ENCODE results near the gene KIF5A. TPM values are rescaled to one million over a fixed set of nuclear protein-coding genes. Genes with fewer than 3 reads are reported as not detected.

Gene KIF5A
- total RNA-seq, 2 donors from 2014 or later: 2.3 to 4.5 TPM

DNA sequence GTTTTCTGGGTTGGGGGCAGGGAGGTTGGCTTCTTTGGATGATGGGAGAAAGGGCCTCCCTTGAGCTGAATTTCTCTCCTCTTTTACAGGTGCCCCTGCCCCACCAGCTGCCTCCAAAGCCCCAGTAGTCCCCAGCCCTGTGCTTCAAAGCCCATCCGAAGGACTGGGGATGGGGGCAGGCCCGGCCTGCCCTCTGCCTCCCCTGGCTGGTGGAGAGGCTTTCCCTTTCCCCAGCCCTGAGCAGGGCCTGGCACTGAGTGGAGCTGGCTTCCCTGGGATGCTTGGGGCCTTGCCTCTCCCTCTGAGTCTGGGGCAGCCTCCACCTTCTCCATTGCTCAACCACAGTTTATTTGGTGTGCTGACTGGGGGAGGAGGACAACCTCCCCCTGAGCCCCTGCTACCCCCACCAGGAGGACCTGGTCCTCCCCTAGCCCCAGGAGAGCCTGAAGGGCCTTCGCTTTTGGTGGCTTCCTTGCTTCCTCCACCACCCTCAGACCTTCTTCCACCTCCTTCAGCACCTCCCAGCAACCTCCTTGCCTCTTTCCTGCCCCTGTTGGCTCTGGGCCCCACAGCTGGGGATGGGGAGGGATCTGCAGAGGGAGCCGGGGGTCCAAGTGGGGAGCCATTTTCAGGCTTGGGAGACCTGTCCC is 23.2 kb upstream of the KIF5A start:
- Histone ChIP-seq H3K4me1 (ENCODE audit: control insufficient read depth, insufficient read depth, low read length) (peaks cover under 1% of the 10 kb centered on the region), H3K36me3 (ENCODE audit: control insufficient read depth, insufficient read depth, low read length) (peaks cover 73% of the 10 kb centered on the region), H3K27ac (ENCODE audit: low read depth, low read length) (no peak overlapping the region), H3K4me3 (ENCODE audit: low read length) (no peak overlapping the region), H3K27me3 (ENCODE audit: control insufficient read depth, insufficient read depth, low read length, poor library complexity, severe bottlenecking) (no peaks in the 10 kb centered on the region), H3K9ac (ENCODE audit: extremely low read depth, low read length, poor library complexity, severe bottlenecking) (no peak overlapping the region), H3K9me3 (ENCODE audit: control insufficient read depth, low read length) (no peaks in the 10 kb centered on the region)
- Mint-ChIP-seq H3K36me3 (ENCODE audit: low read depth) (peaks cover 41% of the 10 kb centered on the region), H3K4me1 (peaks cover 20% of the 10 kb centered on the region), H3K27ac (no peak overlapping the region), H3K4me3 (no peak overlapping the region), H3K27me3 (ENCODE audit: insufficient read depth) (no peaks in the 10 kb centered on the region), H3K9me3 (no peaks in the 10 kb centered on the region)
- TF ChIP-seq CTCF (conservative IDR thresholded peaks at IDR 0.05): no peak
- 70 to 94% methylated on average over 2 to 3 of the region's 4 CpGs for WGBS, 2 experiments (ENCODE audit: insufficient coverage in 1 of 2, insufficient read length in 1 of 2)
- no peak for DNase-seq

DNA sequence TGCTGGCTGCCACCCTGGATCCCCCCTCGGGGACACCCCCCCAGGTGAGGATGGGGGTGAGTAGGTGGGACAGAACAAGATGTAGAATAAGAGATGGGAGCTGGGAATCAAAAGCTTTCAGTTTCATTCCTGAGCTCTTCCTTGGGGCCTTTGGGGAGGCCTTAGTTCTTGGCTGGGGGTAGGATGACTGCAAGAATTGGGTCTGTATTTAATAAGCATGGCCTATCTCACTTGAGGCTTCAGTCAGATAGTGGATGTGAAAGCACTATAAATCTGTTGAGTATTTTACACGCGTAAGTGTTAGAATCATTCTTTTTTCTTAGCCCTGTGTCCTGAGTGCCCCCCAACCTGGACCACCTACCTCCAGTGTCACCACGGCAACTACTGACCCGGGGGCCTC is 22.7 kb upstream of the KIF5A start:
- H3K9ac ChIP-seq (ENCODE audit: extremely low read depth, low read length, poor library complexity, severe bottlenecking): no peak overlapping the region
- H3K4me3 Mint-ChIP-seq: no peak overlapping the region
- no peaks in the 10 kb centered on the region for H3K27me3 Mint-ChIP-seq (ENCODE audit: insufficient read depth)
- WGBS, 2 experiments (ENCODE audit: insufficient coverage in 1 of 2, insufficient read length in 1 of 2): 92 to 93% methylated on average over 3 to 5 of the region's 5 CpGs
- no peak overlapping the region for H3K27ac Mint-ChIP-seq
- DNase-seq: no peak
- no peaks in the 10 kb centered on the region for H3K27me3 ChIP-seq (ENCODE audit: control insufficient read depth, insufficient read depth, low read length, poor library complexity, severe bottlenecking)
- H3K9me3 ChIP-seq (ENCODE audit: control insufficient read depth, low read length): no peaks in the 10 kb centered on the region
- TF ChIP-seq CTCF (conservative IDR thresholded peaks at IDR 0.05): no peak
- H3K4me1 Mint-ChIP-seq: peaks cover 14% of the 10 kb centered on the region
- no peak overlapping the region for H3K4me3 ChIP-seq (ENCODE audit: low read length)
- H3K36me3 ChIP-seq (ENCODE audit: control insufficient read depth, insufficient read depth, low read length): peaks cover 78% of the 10 kb centered on the region
- H3K9me3 Mint-ChIP-seq: no peaks in the 10 kb centered on the region
- peaks cover 6% of the 10 kb centered on the region for H3K4me1 ChIP-seq (ENCODE audit: control insufficient read depth, insufficient read depth, low read length)
- H3K36me3 Mint-ChIP-seq (ENCODE audit: low read depth): peaks cover 47% of the 10 kb centered on the region
- no peak overlapping the region for H3K27ac ChIP-seq (ENCODE audit: low read depth, low read length)

DNA sequence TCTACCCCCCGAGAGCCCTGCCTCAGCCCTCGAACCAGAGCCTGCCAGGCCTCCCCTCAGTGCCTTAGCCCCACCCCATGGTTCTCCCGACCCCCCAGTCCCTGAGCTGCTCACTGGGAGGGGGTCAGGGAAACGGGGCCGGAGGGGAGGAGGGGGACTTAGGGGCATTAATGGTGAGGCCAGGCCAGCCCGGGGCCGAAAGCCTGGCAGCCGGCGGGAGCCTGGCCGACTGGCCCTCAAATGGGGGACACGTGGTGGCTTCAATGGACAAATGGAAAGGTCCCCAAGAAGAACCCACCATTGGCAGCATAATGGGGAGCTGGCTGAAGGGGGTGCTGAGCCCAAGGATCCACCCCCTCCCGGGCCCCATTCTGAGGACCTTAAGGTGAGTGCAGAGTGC is 21.7 kb upstream of the KIF5A start:
- Mint-ChIP-seq H3K27ac (no peak overlapping the region), H3K36me3 (ENCODE audit: low read depth) (peaks cover 56% of the 10 kb centered on the region), H3K9me3 (no peaks in the 10 kb centered on the region), H3K4me1 (peaks cover 13% of the 10 kb centered on the region), H3K4me3 (no peak overlapping the region), H3K27me3 (ENCODE audit: insufficient read depth) (no peaks in the 10 kb centered on the region)
- Histone ChIP-seq H3K9ac (ENCODE audit: extremely low read depth, low read length, poor library complexity, severe bottlenecking) (no peak overlapping the region), H3K36me3 (ENCODE audit: control insufficient read depth, insufficient read depth, low read length) (peaks cover 88% of the 10 kb centered on the region), H3K27ac (ENCODE audit: low read depth, low read length) (no peak overlapping the region), H3K4me3 (ENCODE audit: low read length) (no peak overlapping the region), H3K4me1 (ENCODE audit: control insufficient read depth, insufficient read depth, low read length) (peaks cover 6% of the 10 kb centered on the region), H3K9me3 (ENCODE audit: control insufficient read depth, low read length) (no peaks in the 10 kb centered on the region), H3K27me3 (ENCODE audit: control insufficient read depth, insufficient read depth, low read length, poor library complexity, severe bottlenecking) (no peaks in the 10 kb centered on the region)
- no peak for TF ChIP-seq CTCF (conservative IDR thresholded peaks at IDR 0.05)
- no peak for DNase-seq
- WGBS, 2 experiments (ENCODE audit: insufficient coverage in 1 of 2, insufficient read length in 1 of 2): 93 to 98% methylated on average over 7 to 12 of the region's 12 CpGs

All from endodermal cell (in vitro differentiated cells).